HG02571 (cell line): Measurements from ENCODE around the gene GABARAPL2.

Source experiments
- ATAC-seq: cut with Tn5 transposase; IDR thresholded peaks from one replicate; pipeline ENCODE4 v1.9.1; 2021; ENCODE audit warnings: mild to moderate bottlenecking, moderate library complexity; ENCODE audit not compliant: unreplicated experiment

Gene GABARAPL2

GRCh38 chr16:75552951-75553350 lies 13.2 kb upstream of the GABARAPL2 start:
- no peak for ATAC-seq

GRCh38 chr16:75555213-75555706 lies 10.9 kb upstream of the GABARAPL2 start:
- ATAC-seq: peak; percentile 31

- ATAC-seq: peak; percentile 97
Observed at GRCh38 chr16:75555707-75556430, 10.3 kb upstream of the GABARAPL2 start, which contains the start of gene TMEM231. Gene TMEM231, minus strand, starts transcription at chr16:75556252. Its CDS starts 43 bp downstream, at chr16:75556209.

- ATAC-seq: no peak
Observed at GRCh38 chr16:75556431-75556950, 9.7 kb upstream of the GABARAPL2 start.

- no peak for ATAC-seq
Observed at GRCh38 chr16:75558846-75559401, 7.3 kb upstream of the GABARAPL2 start.

- ATAC-seq: no peak
Observed at GRCh38 chr16:75559564-75560372, 6.4 kb upstream of the GABARAPL2 start.

GRCh38 chr16:75565640-75566039 lies 539 bp upstream of the GABARAPL2 start:
- ATAC-seq: peak; percentile 11

- peak; percentile 1 for ATAC-seq
Observed at GRCh38 chr16:75566758-75567255, 628 bp downstream of the GABARAPL2 start.

- ATAC-seq: no peak
Observed at GRCh38 chr16:75567911-75568310, 1.7 kb downstream of the GABARAPL2 start.

- no peak for ATAC-seq
Observed at GRCh38 chr16:75570396-75571065, 4.4 kb downstream of the GABARAPL2 start.

GRCh38 chr16:75572864-75573542 lies 6.8 kb downstream of the GABARAPL2 start:
- ATAC-seq: no peak

- ATAC-seq: no peak
Observed at GRCh38 chr16:75573955-75574354, 7.8 kb downstream of the GABARAPL2 start.

- ATAC-seq: no peak
Observed at GRCh38 chr16:75575958-75576357, 9.8 kb downstream of the GABARAPL2 start.

GRCh38 chr16:75576384-75576811 lies 10.2 kb downstream of the GABARAPL2 start:
- peak; percentile 50 for ATAC-seq

GRCh38 chr16:75578212-75578611 lies 12.0 kb downstream of the GABARAPL2 start:
- ATAC-seq: no peak

- no peak for ATAC-seq
Observed at GRCh38 chr16:75578725-75579124, 12.5 kb downstream of the GABARAPL2 start.

- no peak for ATAC-seq
Observed at GRCh38 chr16:75579281-75579834, 13.2 kb downstream of the GABARAPL2 start.

GRCh38 chr16:75584108-75584507 lies 17.9 kb downstream of the GABARAPL2 start:
- no peak for ATAC-seq

GRCh38 chr16:75588716-75589115 lies 22.5 kb downstream of the GABARAPL2 start:
- ATAC-seq: no peak

- no peak for ATAC-seq
Observed at GRCh38 chr16:75589306-75589705, 23.1 kb downstream of the GABARAPL2 start.
